ENCODE data around the gene UBALD1. TPM values are rescaled to one million over a fixed set of nuclear protein-coding genes. Genes with fewer than 3 reads are reported as not detected.

Gene UBALD1
- total RNA-seq, 1 donor from 2014 or later = 17.6 TPM

GRCh38 chr16:4616047-4616811 lies 1.5 kb upstream of the UBALD1 start:
- Mint-ChIP-seq H3K9me3 (no peaks in the 10 kb centered on the region), H3K4me1 (peaks cover 10% of the 10 kb centered on the region), H3K27me3 (ENCODE audit: low read depth) (no peaks in the 10 kb centered on the region), H3K36me3 (ENCODE audit: low read depth) (no peaks in the 10 kb centered on the region), H3K27ac (ENCODE audit: unreplicated experiment) (peak overlapping the region; percentile 99), H3K4me3 (peak overlapping the region; percentile 93)
- TF ChIP-seq, protein P1, sequence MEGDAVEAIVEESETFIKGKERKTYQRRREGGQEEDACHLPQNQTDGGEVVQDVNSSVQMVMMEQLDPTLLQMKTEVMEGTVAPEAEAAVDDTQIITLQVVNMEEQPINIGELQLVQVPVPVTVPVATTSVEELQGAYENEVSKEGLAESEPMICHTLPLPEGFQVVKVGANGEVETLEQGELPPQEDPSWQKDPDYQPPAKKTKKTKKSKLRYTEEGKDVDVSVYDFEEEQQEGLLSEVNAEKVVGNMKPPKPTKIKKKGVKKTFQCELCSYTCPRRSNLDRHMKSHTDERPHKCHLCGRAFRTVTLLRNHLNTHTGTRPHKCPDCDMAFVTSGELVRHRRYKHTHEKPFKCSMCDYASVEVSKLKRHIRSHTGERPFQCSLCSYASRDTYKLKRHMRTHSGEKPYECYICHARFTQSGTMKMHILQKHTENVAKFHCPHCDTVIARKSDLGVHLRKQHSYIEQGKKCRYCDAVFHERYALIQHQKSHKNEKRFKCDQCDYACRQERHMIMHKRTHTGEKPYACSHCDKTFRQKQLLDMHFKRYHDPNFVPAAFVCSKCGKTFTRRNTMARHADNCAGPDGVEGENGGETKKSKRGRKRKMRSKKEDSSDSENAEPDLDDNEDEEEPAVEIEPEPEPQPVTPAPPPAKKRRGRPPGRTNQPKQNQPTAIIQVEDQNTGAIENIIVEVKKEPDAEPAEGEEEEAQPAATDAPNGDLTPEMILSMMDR (conservative IDR thresholded peaks at IDR 0.05) = peak; percentile 42
- DNase-seq (ENCODE audit: low read depth, low spot score) = peak; percentile 95

DNA sequence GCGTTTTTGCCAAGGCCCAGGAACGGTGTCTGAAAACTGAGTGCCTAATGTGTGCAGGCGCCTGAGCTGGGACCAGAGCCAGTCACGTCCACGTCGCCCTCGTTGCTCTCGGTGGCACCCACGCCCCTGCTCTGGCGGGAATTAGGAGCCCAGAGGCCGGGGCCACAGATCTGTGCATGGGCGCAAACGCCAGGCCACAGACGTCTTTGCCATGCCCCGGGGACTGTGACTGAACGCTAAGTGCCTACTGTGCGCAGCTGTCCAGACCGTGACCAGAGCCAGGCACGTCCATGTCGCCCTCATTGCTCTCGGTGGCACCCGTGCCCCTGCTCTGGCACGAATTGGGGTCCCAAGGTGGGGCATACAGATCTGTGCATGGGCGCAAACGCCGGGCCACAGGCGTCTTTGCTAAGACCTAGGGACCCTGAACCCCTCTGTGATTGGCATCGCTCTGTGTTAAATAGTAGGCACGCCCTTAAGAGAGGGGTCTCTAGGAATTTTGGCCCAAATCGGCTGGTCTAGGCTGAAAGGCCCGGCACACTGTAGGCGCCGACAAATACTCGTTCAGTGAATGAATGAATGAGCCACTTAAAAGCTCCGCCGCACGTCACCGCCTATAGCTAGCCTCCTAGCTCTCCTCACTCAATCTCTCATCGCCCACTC lies 827 bp upstream of the UBALD1 start:
- TF ChIP-seq, protein P1 (conservative IDR thresholded peaks at IDR 0.05) = no peak

DNA sequence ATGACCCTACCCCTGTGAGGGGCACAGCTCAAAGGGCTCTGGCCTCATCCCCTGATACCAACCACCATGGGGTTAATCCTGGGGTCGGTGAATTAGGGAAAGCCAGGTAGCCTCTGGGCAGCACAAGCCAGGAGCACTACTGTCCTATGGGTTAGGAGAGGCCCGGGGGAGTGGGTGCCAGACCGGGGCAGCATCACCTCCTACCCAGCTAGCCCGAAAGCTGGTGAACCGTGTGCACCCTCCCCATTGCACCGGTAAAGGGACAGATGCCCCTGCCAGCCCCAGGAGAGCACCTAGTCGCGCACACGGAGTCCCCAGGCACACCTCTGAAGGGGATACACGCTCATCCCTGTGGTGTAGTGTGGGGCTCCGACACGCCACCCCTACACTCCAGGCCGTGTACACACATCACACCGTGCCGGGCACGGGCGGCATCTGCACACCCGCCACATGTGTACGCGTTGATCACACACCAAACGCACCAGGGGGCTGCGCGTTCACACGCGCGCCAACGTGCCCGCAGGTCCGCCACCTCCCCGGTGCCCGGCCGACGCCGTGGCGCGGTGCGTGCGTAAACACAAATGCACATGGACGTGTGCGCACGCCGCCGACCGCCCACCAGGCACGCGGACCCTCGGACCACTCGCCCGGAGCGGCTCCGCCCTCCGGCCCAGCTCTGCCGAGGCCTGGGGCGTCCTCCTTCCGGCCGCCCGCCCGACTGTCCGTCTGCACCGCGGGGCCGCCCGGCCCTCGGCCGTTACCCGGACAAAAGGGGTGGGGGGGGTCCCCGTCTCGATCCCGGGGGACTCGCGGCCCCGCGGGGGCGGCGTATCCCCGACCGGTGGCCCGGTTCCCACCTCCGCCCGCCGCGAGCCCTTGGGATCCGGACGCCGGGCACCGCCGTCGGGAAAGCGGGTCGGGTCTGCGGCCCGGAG lies 785 bp downstream of the UBALD1 start:
- no peak overlapping the region for H3K27ac Mint-ChIP-seq (ENCODE audit: unreplicated experiment)
- no peaks in the 10 kb centered on the region for H3K9me3 Mint-ChIP-seq

More for the DNA sequence above, 827 bp upstream of the UBALD1 start:
- H3K36me3 Mint-ChIP-seq (ENCODE audit: low read depth) = no peaks in the 10 kb centered on the region
- DNase-seq (ENCODE audit: low read depth, low spot score) = no peak
- H3K9me3 Mint-ChIP-seq = no peaks in the 10 kb centered on the region
- H3K4me3 Mint-ChIP-seq = peak overlapping the region; percentile 93
- no peaks in the 10 kb centered on the region for H3K27me3 Mint-ChIP-seq (ENCODE audit: low read depth)
- H3K4me1 Mint-ChIP-seq = peaks cover 10% of the 10 kb centered on the region
- peak overlapping the region; percentile 82 for H3K27ac Mint-ChIP-seq (ENCODE audit: unreplicated experiment)

DNA sequence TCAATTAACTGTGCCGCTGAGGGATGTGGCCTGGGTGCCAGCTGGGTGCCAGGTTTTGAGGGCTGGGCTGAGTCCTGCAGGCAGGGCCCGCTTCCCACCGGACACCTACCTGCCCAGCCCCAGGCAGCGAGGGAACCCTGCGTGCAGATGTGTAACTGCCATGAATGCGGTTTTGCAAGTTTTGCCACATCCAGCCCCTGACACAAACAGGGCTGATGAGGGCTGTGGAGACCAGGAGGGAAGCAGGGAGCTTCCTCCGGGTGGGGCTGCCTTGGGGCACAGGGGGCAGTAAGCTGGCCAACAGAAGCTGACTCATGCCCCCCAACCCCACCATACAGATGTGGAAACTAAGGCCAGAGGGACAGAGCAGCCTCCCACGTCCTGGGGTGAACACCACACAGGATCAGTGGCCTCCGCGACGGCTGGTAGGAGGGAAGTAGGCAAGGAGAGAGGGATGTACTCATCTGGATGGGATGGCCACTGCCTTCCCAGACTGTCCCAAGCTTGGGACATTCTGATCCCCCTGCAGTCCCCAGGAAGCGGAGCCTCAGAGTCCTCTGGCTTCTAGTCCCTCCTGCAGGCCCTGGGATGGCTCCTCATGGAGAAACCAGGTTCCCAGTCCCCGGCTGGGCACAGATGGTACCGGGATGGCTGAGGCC lies 1.6 kb downstream of the UBALD1 start:
- Mint-ChIP-seq H3K27me3 (ENCODE audit: low read depth) (no peaks in the 10 kb centered on the region), H3K9me3 (no peaks in the 10 kb centered on the region), H3K4me3 (peak overlapping the region; percentile 79), H3K4me1 (peaks cover 10% of the 10 kb centered on the region), H3K27ac (ENCODE audit: unreplicated experiment) (no peak overlapping the region), H3K36me3 (ENCODE audit: low read depth) (no peaks in the 10 kb centered on the region)
- TF ChIP-seq, protein P1 (conservative IDR thresholded peaks at IDR 0.05) = no peak
- DNase-seq (ENCODE audit: low read depth, low spot score) = no peak

More for the DNA sequence above, 785 bp downstream of the UBALD1 start:
- Mint-ChIP-seq H3K27me3 (ENCODE audit: low read depth) (no peaks in the 10 kb centered on the region), H3K4me1 (peaks cover 10% of the 10 kb centered on the region), H3K36me3 (ENCODE audit: low read depth) (no peaks in the 10 kb centered on the region), H3K4me3 (peak overlapping the region; percentile 79)
- TF ChIP-seq, protein P1 (conservative IDR thresholded peaks at IDR 0.05) = no peak
- DNase-seq (ENCODE audit: low read depth, low spot score) = peak; percentile 41

DNA sequence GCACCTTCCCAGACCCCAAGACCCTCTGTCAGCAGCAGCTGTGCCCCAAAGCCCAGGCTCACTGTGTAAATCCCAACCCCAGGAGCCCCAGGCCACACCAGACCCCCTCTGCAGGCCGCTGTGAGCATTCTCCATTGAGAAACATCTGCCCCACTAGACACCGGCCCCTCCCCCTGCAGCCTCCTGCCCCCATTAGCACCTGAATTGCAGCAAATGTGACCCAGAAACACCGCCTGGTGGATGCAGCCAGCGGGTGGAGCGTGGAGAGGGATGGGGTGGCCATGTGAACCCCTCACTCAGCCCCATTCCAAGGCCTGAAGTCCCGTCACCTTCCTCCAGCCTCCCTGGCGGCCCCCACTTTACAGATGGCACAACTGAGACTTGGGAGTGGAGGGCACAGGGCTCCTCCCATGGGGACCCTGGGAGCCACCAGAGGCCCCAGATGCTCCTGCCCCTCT lies 2.2 kb downstream of the UBALD1 start:
- peaks cover 10% of the 10 kb centered on the region for H3K4me1 Mint-ChIP-seq
- DNase-seq (ENCODE audit: low read depth, low spot score) = no peak
- H3K27ac Mint-ChIP-seq (ENCODE audit: unreplicated experiment) = no peak overlapping the region
- H3K27me3 Mint-ChIP-seq (ENCODE audit: low read depth) = no peaks in the 10 kb centered on the region
- no peak overlapping the region for H3K4me3 Mint-ChIP-seq
- no peaks in the 10 kb centered on the region for H3K36me3 Mint-ChIP-seq (ENCODE audit: low read depth)
- TF ChIP-seq, protein P1 (conservative IDR thresholded peaks at IDR 0.05) = no peak
- no peaks in the 10 kb centered on the region for H3K9me3 Mint-ChIP-seq
